Measurements from ENCODE around the gene EXOSC1.
"Not testable (repeated sequence)": the region's sequence is repeated elsewhere in the genome, so short reads cannot be mapped to it uniquely, and the experiment has no call there.

The EXOSC1 gene

GRCh38 chr10:97456686-97457065 is 10.9 kb upstream of the EXOSC1 start:
- DNase-seq = no peak

DNA sequence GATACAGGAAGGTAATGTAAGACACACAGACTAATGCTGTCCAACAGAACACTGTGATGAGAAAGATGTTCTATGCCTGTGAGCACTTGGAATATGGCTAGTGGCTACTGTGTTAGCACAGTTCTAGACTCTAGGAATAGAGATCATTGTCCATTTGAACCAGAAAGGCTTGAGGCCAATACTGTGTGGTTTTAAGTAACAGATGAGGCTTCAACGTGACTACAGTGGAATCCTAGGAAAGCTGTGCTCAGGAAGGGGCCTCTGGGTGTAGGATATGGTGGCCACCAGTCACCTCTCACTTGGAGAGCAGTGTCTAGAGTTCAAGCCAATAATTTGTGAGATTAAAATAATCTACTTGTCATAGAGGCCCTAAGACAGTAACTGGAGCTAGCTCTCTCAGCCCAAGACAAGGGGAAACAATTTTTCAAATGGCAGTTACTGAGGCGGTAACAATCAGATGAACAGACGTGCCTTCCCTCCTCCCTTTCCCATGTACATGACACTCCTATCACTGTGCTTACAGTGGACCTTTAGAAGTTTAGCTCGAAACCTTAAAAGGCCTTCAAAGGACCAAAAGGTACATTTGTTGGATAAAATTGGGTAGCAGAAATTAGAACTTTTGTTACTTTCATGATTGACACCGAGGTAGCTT is 10.4 kb upstream of the EXOSC1 start:
- DNase-seq = no peak

- DNase-seq = no peak
These were observed 8.7 kb upstream of the EXOSC1 start for GRCh38 chr10:97454330-97455036.

DNA sequence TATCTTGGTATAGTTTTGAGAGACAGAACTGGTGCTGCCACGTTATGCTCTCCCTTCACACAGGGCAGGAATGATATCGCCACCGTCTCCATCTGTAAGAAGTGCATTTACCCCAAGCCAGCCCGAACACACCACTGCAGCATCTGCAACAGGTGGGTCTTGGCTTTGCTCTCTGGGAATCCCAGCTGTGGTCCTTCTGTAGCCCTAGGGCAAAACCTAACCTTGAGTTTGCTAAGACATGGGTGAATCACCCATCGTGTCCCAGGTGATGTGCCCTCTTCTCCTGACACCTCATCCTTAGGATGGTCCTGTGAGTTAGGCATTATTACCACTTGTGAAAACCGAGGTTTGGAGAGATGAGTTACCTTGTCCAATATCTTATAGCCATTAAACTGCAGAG is 6.5 kb upstream of the EXOSC1 start:
- no peak for DNase-seq

DNA sequence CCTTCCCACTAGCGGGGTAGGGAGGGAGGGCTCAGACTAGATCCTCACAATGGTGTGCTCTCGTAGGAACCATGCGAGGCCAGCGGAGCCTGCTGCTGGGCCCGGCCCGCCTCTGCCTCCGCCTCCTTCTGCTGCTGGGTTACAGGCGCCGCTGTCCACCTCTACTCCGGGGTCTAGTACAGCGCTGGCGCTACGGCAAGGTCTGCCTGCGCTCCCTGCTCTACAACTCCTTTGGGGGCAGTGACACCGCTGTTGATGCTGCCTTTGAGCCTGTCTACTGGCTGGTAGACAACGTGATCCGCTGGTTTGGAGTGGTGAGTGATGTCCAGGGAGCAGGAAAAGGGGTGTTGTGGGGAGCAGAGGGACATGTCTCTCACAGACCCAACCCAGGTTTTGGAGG is 5.8 kb upstream of the EXOSC1 start:
- DNase-seq = no peak

DNA sequence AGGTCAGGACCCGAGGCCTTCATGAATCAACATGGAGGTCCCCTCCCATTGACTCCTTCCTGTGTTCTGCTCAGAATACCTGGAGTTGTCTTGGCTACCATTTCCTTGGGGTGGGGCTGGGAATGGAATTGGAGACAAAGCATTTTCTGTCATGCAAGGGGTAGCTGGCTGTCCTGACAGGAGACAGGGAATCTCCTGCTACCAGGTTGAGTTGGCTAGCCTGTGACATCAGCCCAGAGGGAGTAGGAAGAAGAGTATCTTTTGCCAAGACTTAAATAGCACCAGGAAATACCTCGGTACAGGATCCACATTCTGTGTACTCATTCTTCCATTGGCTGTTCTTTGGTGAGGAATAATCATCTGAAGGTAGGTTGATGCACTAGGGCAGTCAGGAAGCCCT is 5.0 kb upstream of the EXOSC1 start:
- DNase-seq = no peak

- DNase-seq = no peak
These were observed 467 bp downstream of the EXOSC1 start for GRCh38 chr10:97445357-97445721.

- DNase-seq = no peak
These were observed 1.6 kb downstream of the EXOSC1 start for GRCh38 chr10:97444212-97444611.

DNA sequence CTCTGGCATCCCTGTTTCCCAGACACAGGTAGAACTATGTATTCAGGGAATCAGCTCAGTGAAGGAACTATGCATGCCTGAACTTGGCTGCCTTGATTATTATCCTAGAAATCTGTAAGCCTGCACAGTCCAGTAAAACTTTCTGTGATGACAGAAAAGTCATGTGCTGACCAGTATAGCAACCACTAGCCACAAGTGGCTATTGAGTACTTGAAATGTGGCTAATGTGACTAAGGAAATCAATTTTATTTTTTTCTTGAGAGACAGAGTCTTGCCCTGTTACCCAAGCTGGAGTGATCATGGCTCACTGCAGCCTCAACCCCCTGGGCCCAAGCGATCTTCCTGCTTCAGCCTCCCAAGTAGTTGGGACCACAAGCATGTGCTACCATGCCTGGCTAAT is 3.5 kb downstream of the EXOSC1 start:
- DNase-seq = no peak

DNA sequence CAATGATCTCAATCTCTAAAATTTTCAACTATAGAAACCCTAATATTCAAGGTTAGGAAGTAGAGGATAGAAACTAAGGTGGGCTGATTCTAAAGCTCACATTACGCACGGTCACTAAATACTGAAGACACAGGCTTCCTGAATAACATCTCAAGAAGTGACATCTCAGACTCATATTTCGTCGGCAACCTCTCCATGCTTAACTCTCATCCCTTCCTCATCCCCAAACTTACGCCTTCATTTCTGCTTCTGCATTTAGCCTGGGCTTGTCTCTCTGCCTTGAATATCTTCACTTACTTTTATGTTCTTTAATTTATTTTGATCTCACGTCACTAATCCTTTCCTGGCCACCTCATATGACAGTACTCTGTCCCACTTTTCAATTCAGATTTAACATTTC is 10.6 kb downstream of the EXOSC1 start:
- no peak for DNase-seq

DNA sequence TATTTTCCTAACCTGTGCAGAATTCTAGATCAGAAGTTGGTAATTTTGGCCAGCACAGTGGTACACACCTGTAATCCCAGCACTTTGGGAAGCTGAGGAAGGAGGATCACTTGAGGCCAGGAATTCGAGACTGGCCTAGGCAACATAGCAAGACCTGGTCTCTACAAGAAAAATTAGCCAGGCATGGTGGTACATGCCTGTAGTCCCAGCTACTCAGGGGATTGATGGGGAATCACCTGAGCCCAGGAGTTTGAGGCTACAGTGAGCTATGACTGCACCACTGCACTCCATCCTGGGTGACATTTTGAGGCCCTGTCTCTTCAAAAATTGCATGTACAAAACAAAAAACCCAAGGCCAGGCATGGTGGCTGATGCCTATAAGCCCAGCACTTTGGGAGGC is 11.2 kb downstream of the EXOSC1 start:
- DNase-seq = no peak

GRCh38 chr10:97434055-97434454 is 11.8 kb downstream of the EXOSC1 start:
- DNase-seq = no peak

- DNase-seq = no peak
These were observed 17.2 kb downstream of the EXOSC1 start for GRCh38 chr10:97428572-97428981.

GRCh38 chr10:97427571-97428179 is 18.1 kb downstream of the EXOSC1 start:
- DNase-seq = peak; percentile 58

- no peak for DNase-seq
These were observed 18.8 kb downstream of the EXOSC1 start for GRCh38 chr10:97426776-97427570.

GRCh38 chr10:97425964-97426775 is 19.6 kb downstream of the EXOSC1 start, which contains the start of gene PGAM1:
TSS of gene PGAM1 (plus strand) at chr10:97426191. CDS start at chr10:97426308, 117 bp downstream.
- DNase-seq = peak; percentile 95

- DNase-seq = not testable (repeated sequence)
These were observed 22.1 kb downstream of the EXOSC1 start for GRCh38 chr10:97423757-97424098.

DNA sequence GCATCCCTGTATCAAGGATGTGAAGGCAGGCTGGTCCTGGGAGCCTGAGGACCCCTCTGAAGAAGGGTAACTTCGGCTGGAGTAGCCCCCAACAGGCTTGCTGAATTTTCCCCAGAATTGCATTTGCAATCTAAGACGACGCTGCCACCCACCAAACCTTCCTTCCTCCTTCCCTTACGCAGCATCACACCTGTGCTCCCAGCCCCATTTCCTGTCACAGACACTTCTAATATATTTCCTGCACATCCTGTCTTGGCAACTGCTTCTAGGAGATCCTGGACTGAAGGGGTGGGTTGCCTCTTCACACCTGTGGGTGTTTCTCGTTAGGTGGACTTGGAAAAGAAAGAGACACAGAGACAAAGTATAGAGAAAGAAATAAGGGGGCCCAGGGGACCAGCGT is 29.2 kb downstream of the EXOSC1 start:
- no peak for DNase-seq

DNA sequence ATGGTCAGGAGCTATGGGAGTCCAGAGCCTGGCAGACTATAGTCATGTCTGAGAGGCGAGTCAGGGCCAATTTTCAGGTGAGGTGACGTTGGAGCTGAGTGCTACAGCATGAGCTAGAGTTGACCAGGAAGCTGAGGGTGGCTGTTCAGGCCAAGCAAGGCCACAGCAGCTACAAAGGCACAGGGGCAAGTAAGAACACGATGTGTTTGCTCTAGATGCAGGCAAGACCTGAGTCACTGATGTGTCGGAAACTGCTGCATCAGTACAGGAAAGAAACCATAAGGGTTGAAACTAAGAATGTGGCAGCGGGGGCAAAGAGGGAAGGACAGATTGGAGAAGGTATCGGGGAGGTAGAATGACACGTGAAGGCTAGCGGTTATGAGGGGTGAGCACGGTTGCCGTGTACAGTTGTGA is 32.9 kb downstream of the EXOSC1 start:
- DNase-seq = peak; percentile 79

DNA sequence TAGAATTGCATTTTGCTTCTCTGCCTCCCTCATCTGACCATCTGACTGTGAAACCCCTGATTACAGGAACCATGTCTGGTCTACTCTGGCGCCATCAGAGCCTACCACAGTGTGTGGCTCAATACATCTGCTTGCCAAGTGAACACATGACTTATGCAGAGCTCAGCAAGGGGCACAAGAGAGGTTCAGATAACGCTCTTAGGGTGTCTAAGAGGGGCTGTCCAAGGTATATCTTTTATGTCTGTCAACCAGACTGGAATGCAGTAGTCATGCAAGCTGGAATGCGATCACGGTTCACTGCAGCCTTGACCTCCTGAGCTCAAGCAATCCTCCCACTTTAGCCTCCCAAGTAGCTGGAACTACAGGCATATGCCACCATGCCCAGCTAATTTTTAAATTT is 34.4 kb downstream of the EXOSC1 start:
- DNase-seq = no peak

DNA sequence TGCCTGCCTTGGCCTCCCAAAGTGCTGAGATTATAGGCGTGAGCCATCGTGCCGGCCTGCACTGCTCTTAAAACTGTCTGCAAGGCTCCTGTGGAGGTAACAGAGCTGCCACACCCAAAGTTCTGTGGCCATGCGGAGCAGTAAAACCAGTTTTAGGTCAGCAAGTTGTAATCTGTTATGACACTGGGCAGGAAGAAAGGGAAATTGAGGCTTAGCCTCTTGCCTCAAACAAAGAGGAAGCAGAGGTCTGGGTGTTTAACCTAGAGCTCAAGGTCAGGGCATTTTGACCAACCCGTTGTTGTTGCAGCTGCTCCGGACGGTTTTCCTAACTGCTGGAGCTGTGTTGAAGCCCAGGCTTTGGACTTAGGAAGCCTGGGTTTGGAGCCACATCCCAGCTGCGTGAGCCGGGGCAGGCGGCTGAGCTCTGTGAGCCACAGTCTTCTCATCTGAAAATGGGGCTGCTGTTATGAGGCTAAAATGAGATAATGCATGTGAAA is 37.3 kb downstream of the EXOSC1 start:
- DNase-seq = no peak

GRCh38 chr10:97407952-97408248 is 37.9 kb downstream of the EXOSC1 start:
- DNase-seq = no peak

All from stimulated activated CD8-positive, alpha-beta memory T cell treated with anti-CD3 and anti-CD28 coated beads, Interleukin-4, amount 100 ng/mL, for 48 hours (primary cell).